ENCODE results near the gene GALNT14. TPM values are rescaled to one million over a fixed set of nuclear protein-coding genes. Genes with fewer than 3 reads are reported as not detected.

Gene GALNT14
- total RNA-seq, 1 experiment from 2014 or later, result 2.7 TPM

GRCh38 chr2:31002537-31003150 is 135.6 kb downstream of the GALNT14 start:
- no peak overlapping the region for H2BK12ac ChIP-seq (ENCODE audit: insufficient read length, low read depth, low read length)
- H3K9ac ChIP-seq (ENCODE audit: extremely low read depth, insufficient read length, low read length), result no peak overlapping the region
- TF ChIP-seq, protein P1, sequence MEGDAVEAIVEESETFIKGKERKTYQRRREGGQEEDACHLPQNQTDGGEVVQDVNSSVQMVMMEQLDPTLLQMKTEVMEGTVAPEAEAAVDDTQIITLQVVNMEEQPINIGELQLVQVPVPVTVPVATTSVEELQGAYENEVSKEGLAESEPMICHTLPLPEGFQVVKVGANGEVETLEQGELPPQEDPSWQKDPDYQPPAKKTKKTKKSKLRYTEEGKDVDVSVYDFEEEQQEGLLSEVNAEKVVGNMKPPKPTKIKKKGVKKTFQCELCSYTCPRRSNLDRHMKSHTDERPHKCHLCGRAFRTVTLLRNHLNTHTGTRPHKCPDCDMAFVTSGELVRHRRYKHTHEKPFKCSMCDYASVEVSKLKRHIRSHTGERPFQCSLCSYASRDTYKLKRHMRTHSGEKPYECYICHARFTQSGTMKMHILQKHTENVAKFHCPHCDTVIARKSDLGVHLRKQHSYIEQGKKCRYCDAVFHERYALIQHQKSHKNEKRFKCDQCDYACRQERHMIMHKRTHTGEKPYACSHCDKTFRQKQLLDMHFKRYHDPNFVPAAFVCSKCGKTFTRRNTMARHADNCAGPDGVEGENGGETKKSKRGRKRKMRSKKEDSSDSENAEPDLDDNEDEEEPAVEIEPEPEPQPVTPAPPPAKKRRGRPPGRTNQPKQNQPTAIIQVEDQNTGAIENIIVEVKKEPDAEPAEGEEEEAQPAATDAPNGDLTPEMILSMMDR (conservative IDR thresholded peaks at IDR 0.05), result no peak
- no peak for DNase-seq
- Mint-ChIP-seq H3K27ac (no peak overlapping the region), H3K4me1 (peaks cover 0 to 3% of the 10 kb centered on the region in 2 experiments; a peak in 2 of 4 replicates), H3K9me3 (no peaks in the 10 kb centered on the region), H3K4me3 (no peak overlapping the region), H3K27me3 (ENCODE audit: low read depth) (peaks cover 1% of the 10 kb centered on the region), H3K36me3 (ENCODE audit: insufficient read depth in 1 of 3, low read depth in 3 of 3) (no peaks in the 10 kb centered on the region)
- no peak overlapping the region for H3T11ph ChIP-seq (ENCODE audit: low read length)
- no CpG with 5 or more reads among the region's 4 CpGs for WGBS (ENCODE audit: extremely low coverage, insufficient read length, low lambda C conversion rate)
- no peak overlapping the region for H4K91ac ChIP-seq (ENCODE audit: insufficient read length, low read depth, low read length)
- no peak overlapping the region for H3K23ac ChIP-seq (ENCODE audit: insufficient read length, low read depth, low read length)
- no peak overlapping the region for H3K14ac ChIP-seq (ENCODE audit: insufficient read depth, low read length)
- no peak overlapping the region for H4K5ac ChIP-seq (ENCODE audit: insufficient read length, low read depth, low read length)
- H3K79me2 ChIP-seq (ENCODE audit: insufficient read depth, low read length), result no peaks in the 10 kb centered on the region
- H4K20me1 ChIP-seq (ENCODE audit: control insufficient read depth, insufficient read depth, insufficient read length), result no peaks in the 10 kb centered on the region
- no peak overlapping the region for H2AK5ac ChIP-seq (ENCODE audit: insufficient read length, low read length)
- H3K18ac ChIP-seq (ENCODE audit: insufficient read length, low read depth, low read length), result no peak overlapping the region
- no peak overlapping the region for H3K4ac ChIP-seq (ENCODE audit: low read depth, low read length)
- H3K27me3 ChIP-seq (ENCODE audit: insufficient read depth, low read length), result no peaks in the 10 kb centered on the region
- H3K79me1 ChIP-seq (ENCODE audit: insufficient read depth, low read depth, low read length, poor library complexity, severe bottlenecking), result no peaks in the 10 kb centered on the region
- no peak overlapping the region for H2BK20ac ChIP-seq (ENCODE audit: low read depth, low read length, poor library complexity, severe bottlenecking)
- no peak overlapping the region for H3K4me2 ChIP-seq (ENCODE audit: insufficient read depth, insufficient read length, low read length)
- no peak overlapping the region for H3K56ac ChIP-seq (ENCODE audit: insufficient read length, low read depth, low read length)
- no peaks in the 10 kb centered on the region for H3K23me2 ChIP-seq (ENCODE audit: insufficient read length, low read depth, low read length, poor library complexity, severe bottlenecking)
- H4K8ac ChIP-seq (replicated peaks; ENCODE audit: insufficient read length, low read depth, low read length), result no peak overlapping the region
- no peak overlapping the region for H2BK5ac ChIP-seq (ENCODE audit: insufficient read length, low read length)
- H2AFZ ChIP-seq (ENCODE audit: low read length), result no peak overlapping the region
- no peak overlapping the region for H2BK120ac ChIP-seq (ENCODE audit: low read depth, low read length, poor library complexity, severe bottlenecking)
- H3K9me3 ChIP-seq (ENCODE audit: control insufficient read depth, low read depth, low read length), result no peaks in the 10 kb centered on the region
- no peaks in the 10 kb centered on the region for H3K4me1 ChIP-seq (ENCODE audit: insufficient read depth, low read length)
- H3K27ac ChIP-seq (ENCODE audit: insufficient read length, low read depth, low read length), result no peak overlapping the region
- no peak overlapping the region for H2BK15ac ChIP-seq (ENCODE audit: low read depth, low read length)

Measured in H9 (cell line).